Measurements from ENCODE around the gene DDX56. TPM values are rescaled to one million over a fixed set of nuclear protein-coding genes. Genes with fewer than 3 reads are reported as not detected.

Gene DDX56
- total RNA-seq, 1 experiment from 2014 or later, result 83.1 TPM

DNA sequence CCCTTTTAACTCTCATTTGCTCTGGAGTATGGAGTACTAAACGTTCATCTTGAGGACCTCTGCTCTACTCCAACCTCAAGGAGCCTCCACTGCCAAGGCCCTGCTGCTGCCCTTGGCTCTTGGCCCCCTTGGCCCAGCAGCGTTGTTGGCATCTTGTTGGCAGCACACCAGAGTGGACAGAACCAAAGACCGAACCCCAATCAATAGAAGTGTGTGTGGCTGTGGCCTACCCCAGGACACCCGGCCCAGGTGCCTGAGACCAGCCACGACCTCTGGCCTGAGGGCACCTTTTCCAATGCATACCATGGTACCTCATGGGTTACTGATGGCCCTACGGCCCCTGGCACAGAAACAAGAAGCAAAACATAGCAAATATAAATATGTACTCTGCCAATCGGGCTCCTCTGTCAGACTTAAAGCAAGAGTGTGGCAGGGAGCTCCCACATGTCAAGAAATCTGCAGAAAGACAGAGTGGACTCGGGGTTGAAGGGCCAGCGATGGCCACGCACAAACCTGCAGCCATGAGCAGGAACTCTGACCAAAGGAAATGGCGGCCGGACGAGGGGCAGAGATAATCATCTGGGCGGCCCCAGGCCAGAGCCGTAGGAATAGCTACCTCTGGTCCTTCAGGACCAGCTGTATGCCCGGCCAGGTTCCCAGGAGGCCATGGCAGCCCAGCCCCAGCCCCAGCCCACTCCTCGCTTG lies 35.5 kb downstream of the DDX56 start:
- no peaks in the 10 kb centered on the region for H3K27me3 Mint-ChIP-seq (ENCODE audit: low read depth)
- TF ChIP-seq TEAD4 (CRISPR knock-in tag; IDR thresholded peaks at IDR 0.05) (no peak), GABPB1 (CRISPR knock-in tag; IDR thresholded peaks at IDR 0.05) (no peak), ZNF121 (CRISPR knock-in tag; IDR thresholded peaks at IDR 0.05) (no peak), SP1 (CRISPR knock-in tag; conservative IDR thresholded peaks at IDR 0.05) (no peak)
- TF ChIP-seq, protein P1, sequence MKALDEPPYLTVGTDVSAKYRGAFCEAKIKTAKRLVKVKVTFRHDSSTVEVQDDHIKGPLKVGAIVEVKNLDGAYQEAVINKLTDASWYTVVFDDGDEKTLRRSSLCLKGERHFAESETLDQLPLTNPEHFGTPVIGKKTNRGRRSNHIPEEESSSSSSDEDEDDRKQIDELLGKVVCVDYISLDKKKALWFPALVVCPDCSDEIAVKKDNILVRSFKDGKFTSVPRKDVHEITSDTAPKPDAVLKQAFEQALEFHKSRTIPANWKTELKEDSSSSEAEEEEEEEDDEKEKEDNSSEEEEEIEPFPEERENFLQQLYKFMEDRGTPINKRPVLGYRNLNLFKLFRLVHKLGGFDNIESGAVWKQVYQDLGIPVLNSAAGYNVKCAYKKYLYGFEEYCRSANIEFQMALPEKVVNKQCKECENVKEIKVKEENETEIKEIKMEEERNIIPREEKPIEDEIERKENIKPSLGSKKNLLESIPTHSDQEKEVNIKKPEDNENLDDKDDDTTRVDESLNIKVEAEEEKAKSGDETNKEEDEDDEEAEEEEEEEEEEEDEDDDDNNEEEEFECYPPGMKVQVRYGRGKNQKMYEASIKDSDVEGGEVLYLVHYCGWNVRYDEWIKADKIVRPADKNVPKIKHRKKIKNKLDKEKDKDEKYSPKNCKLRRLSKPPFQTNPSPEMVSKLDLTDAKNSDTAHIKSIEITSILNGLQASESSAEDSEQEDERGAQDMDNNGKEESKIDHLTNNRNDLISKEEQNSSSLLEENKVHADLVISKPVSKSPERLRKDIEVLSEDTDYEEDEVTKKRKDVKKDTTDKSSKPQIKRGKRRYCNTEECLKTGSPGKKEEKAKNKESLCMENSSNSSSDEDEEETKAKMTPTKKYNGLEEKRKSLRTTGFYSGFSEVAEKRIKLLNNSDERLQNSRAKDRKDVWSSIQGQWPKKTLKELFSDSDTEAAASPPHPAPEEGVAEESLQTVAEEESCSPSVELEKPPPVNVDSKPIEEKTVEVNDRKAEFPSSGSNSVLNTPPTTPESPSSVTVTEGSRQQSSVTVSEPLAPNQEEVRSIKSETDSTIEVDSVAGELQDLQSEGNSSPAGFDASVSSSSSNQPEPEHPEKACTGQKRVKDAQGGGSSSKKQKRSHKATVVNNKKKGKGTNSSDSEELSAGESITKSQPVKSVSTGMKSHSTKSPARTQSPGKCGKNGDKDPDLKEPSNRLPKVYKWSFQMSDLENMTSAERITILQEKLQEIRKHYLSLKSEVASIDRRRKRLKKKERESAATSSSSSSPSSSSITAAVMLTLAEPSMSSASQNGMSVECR (CRISPR knock-in tag; IDR thresholded peaks at IDR 0.05; ENCODE audit: borderline replicate concordance), result no peak
- TF ChIP-seq, protein P2, sequence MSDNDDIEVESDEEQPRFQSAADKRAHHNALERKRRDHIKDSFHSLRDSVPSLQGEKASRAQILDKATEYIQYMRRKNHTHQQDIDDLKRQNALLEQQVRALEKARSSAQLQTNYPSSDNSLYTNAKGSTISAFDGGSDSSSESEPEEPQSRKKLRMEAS (CRISPR knock-in tag; IDR thresholded peaks at IDR 0.05), result no peak
- no peaks in the 10 kb centered on the region for H3K9me3 Mint-ChIP-seq
- H3K4me1 Mint-ChIP-seq, result no peaks in the 10 kb centered on the region
- ChIA-PET CTCF (interaction anchor here (1.2 to 1.7 kb wide), 2 partner anchors 27 kb away, joined by 4 read pairs; no protein-coding TSS in a partner anchor), POLR2A (no interaction called here)
- H3K27ac Mint-ChIP-seq, result no peak overlapping the region
- no peak overlapping the region for H3K4me3 Mint-ChIP-seq
- H3K36me3 Mint-ChIP-seq, result no peaks in the 10 kb centered on the region
- ATAC-seq (no peak), DNase-seq (ENCODE audit: low spot score) (no peak)

DNA sequence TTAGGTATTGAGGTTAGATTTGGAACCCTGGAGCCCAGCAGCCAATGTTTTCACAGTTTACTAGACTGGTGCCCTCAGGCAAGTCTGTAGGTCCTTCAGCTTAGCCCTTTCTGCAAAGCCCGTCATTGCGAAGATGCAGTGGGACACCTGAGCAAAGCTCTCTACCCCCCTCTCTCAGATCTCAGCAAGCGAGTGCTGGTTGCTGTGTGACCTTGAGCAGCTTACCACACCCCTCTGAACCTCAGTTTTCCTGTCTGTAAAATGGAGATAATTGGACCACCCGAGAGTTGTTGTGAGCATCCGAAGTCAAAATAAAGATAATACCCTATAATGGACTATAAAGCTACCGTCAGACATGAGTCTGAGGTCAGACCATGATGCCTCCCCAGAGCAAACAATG lies 36.3 kb downstream of the DDX56 start:
- Mint-ChIP-seq H3K9me3 (no peaks in the 10 kb centered on the region), H3K4me1 (no peaks in the 10 kb centered on the region), H3K27me3 (ENCODE audit: low read depth) (no peaks in the 10 kb centered on the region), H3K27ac (no peak overlapping the region), H3K36me3 (no peaks in the 10 kb centered on the region), H3K4me3 (no peak overlapping the region)
- no peak for ATAC-seq
- TF ChIP-seq ZNF263 (CRISPR knock-in tag; IDR thresholded peaks at IDR 0.05; ENCODE audit: low read depth), result no peak
- TF ChIP-seq, protein P3, sequence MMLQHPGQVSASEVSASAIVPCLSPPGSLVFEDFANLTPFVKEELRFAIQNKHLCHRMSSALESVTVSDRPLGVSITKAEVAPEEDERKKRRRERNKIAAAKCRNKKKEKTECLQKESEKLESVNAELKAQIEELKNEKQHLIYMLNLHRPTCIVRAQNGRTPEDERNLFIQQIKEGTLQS (CRISPR knock-in tag; conservative IDR thresholded peaks at IDR 0.05), result no peak
- POLR2A ChIA-PET, result no interaction called here
- DNase-seq (ENCODE audit: low spot score), result no peak
- CTCF ChIA-PET, result interaction anchor here (0.6 to 1.7 kb wide), 3 partner anchors 28 to 99 kb away, joined by 4 read pairs; no protein-coding TSS in a partner anchor

DNA sequence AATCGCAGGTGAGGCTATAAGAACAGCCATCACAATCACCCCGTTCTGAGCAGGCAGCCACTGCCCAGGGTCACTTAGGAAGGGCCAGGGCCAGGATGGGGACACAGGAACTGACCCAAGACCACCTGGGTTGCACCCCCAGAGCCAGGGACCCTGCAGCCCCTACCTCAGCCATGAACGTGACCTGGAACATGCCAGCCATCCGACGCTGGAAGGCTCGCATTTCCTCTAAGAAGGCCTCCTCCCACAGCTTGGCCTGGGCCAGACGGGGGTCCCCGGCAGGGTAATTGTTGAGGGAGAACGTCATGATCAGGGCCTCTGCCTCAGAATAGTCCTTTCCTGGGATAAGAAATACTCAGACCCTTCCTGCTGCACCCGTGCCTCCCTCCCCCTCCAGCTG lies 37.6 kb downstream of the DDX56 start:
- ATAC-seq (no peak), DNase-seq (ENCODE audit: low spot score) (no peak)
- no peak overlapping the region for H3K27ac Mint-ChIP-seq
- H3K4me1 Mint-ChIP-seq, result no peaks in the 10 kb centered on the region
- H3K27me3 Mint-ChIP-seq (ENCODE audit: low read depth), result no peaks in the 10 kb centered on the region; the same call in 1 of the 2 replicates
- no peaks in the 10 kb centered on the region for H3K36me3 Mint-ChIP-seq
- TF ChIP-seq ESRRA (CRISPR knock-in tag; IDR thresholded peaks at IDR 0.05; ENCODE audit: borderline replicate concordance), result no peak
- TF ChIP-seq EMX1 (CRISPR knock-in tag; IDR thresholded peaks at IDR 0.05), result no peak
- TF ChIP-seq KAT7 (CRISPR knock-in tag; IDR thresholded peaks at IDR 0.05; ENCODE audit: borderline replicate concordance), result no peak
- TF ChIP-seq ZNF232 (CRISPR knock-in tag; IDR thresholded peaks at IDR 0.05), result no peak
- TF ChIP-seq, protein P4, sequence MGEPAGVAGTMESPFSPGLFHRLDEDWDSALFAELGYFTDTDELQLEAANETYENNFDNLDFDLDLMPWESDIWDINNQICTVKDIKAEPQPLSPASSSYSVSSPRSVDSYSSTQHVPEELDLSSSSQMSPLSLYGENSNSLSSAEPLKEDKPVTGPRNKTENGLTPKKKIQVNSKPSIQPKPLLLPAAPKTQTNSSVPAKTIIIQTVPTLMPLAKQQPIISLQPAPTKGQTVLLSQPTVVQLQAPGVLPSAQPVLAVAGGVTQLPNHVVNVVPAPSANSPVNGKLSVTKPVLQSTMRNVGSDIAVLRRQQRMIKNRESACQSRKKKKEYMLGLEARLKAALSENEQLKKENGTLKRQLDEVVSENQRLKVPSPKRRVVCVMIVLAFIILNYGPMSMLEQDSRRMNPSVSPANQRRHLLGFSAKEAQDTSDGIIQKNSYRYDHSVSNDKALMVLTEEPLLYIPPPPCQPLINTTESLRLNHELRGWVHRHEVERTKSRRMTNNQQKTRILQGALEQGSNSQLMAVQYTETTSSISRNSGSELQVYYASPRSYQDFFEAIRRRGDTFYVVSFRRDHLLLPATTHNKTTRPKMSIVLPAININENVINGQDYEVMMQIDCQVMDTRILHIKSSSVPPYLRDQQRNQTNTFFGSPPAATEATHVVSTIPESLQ (CRISPR knock-in tag; IDR thresholded peaks at IDR 0.05), result no peak
- TF ChIP-seq, protein P5, sequence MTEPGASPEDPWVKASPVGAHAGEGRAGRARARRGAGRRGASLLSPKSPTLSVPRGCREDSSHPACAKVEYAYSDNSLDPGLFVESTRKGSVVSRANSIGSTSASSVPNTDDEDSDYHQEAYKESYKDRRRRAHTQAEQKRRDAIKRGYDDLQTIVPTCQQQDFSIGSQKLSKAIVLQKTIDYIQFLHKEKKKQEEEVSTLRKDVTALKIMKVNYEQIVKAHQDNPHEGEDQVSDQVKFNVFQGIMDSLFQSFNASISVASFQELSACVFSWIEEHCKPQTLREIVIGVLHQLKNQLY (CRISPR knock-in tag; IDR thresholded peaks at IDR 0.05), result no peak
- TF ChIP-seq JUN (CRISPR knock-in tag; IDR thresholded peaks at IDR 0.05), result no peak
- no peak for TF ChIP-seq TEAD4 (CRISPR knock-in tag; IDR thresholded peaks at IDR 0.05)
- TF ChIP-seq IRF2 (CRISPR knock-in tag; IDR thresholded peaks at IDR 0.05; ENCODE audit: borderline replicate concordance, low read depth), result no peak
- no peak for TF ChIP-seq SP1 (CRISPR knock-in tag; conservative IDR thresholded peaks at IDR 0.05)
- TF ChIP-seq ATF1 (CRISPR knock-in tag; IDR thresholded peaks at IDR 0.05), result no peak
- no peak for TF ChIP-seq ZNF317 (CRISPR knock-in tag; IDR thresholded peaks at IDR 0.05; ENCODE audit: borderline replicate concordance, low read depth)
- TF ChIP-seq, protein P6, sequence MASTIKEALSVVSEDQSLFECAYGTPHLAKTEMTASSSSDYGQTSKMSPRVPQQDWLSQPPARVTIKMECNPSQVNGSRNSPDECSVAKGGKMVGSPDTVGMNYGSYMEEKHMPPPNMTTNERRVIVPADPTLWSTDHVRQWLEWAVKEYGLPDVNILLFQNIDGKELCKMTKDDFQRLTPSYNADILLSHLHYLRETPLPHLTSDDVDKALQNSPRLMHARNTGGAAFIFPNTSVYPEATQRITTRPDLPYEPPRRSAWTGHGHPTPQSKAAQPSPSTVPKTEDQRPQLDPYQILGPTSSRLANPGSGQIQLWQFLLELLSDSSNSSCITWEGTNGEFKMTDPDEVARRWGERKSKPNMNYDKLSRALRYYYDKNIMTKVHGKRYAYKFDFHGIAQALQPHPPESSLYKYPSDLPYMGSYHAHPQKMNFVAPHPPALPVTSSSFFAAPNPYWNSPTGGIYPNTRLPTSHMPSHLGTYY (CRISPR knock-in tag; IDR thresholded peaks at IDR 0.05), result no peak
- POLR2A ChIA-PET, result no interaction called here
- CTCF ChIA-PET, result interaction anchor here (0.8 to 1.7 kb wide), 4 partner anchors 29 to 188 kb away, joined by 3 to 5 read pairs (median 4); partner anchors contain the start of gene DDX56
- H3K4me3 Mint-ChIP-seq, result no peak overlapping the region
- no peaks in the 10 kb centered on the region for H3K9me3 Mint-ChIP-seq

Measured in WTC11 (cell line).